ENCODE data around the gene FAHD2B.
"Not testable (repeated sequence)": the region's sequence is repeated elsewhere in the genome, so short reads cannot be mapped to it uniquely, and the experiment has no call there.

The FAHD2B gene

GRCh38 chr2:97068074-97068473, 26.6 kb downstream of the FAHD2B start:
- no peak for DNase-seq (ENCODE audit: low read depth)

- DNase-seq (ENCODE audit: low read depth), result no peak
Measured at GRCh38 chr2:97067279-97068004, 27.2 kb downstream of the FAHD2B start.

DNA sequence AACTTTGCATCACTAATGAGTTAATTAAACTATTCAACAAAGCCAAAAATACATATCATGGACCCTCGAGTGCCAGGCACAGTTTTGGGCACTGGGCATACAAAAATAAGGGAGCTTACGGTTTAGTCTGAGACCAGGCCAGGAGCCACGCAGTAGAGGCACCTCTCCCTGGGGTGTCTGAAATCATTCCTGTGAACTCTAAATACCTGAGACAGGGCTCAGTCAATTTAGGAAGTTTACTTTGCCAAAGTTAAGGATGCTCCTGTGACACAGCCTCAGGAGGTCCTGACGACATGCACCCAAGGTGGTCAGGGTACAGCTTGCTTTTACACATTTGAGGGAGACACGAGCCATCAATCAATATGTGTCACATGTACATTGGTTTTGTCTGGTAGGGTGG, 28.7 kb downstream of the FAHD2B start:
- not testable (repeated sequence) for DNase-seq (ENCODE audit: low read depth)

DNA sequence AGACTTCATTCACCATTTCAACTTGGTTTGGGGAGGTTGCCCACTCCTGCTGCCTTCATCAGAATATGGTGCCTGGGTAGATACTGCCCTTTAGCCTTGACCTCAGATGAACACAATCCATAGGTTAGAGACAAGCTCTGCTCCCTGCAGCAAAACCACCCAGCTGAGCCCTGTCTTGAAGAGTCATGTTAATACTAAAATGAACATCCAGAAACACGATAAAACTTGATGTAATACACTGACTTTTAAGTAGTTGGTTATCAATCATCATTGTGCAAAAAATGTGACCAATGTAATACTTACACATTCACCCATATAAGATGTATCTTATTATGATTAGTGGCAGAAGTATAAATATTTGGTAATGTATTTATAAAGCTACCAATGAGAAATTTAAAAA, 32.7 kb downstream of the FAHD2B start:
- not testable (repeated sequence) for DNase-seq (ENCODE audit: low read depth)

- not testable (repeated sequence) for DNase-seq (ENCODE audit: low read depth)
Measured at GRCh38 chr2:97059782-97060181, 34.9 kb downstream of the FAHD2B start.

- not testable (repeated sequence) for DNase-seq (ENCODE audit: low read depth)
Measured at GRCh38 chr2:97056150-97056549, 38.5 kb downstream of the FAHD2B start.

DNA sequence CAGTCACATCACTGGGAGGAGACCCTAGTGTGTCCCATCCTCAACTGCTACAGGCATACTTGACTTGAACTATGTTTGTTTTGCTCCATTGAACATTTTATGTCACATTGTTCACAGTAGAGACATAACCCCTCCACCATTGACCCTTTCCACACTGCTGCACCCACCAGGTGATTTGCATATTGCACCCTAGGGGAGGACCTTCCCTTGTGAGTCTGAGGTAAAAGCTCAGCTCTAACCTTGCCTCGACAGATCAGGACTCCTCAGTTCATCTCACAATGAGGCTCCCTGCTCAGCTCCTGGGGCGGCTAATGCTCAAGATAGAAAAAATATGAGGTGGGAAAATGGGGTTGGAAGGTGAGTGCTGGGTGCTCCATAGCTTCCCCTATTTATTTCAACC, 44.6 kb downstream of the FAHD2B start:
- DNase-seq (ENCODE audit: low read depth), result not testable (repeated sequence)

DNA sequence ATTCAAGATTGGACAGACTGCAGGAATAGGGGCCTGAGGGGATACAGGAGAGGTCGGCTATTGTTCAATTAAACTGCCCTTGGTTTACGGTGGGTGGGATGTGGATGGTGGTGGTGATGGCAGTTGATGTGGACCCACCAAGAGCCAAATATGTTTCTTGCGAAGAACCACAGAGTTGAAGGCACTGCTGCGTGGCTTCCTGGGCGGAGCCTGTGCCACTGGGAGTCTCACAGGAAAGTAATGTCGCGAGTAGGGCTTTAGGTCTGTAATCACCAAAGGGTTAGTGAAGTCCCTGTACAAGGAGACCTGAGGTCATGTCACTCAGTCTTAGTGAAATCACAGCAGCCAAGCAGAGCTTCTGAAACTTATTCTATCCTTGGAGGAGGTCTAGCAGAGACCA, 46.2 kb downstream of the FAHD2B start:
- not testable (repeated sequence) for DNase-seq (ENCODE audit: low read depth)

DNA sequence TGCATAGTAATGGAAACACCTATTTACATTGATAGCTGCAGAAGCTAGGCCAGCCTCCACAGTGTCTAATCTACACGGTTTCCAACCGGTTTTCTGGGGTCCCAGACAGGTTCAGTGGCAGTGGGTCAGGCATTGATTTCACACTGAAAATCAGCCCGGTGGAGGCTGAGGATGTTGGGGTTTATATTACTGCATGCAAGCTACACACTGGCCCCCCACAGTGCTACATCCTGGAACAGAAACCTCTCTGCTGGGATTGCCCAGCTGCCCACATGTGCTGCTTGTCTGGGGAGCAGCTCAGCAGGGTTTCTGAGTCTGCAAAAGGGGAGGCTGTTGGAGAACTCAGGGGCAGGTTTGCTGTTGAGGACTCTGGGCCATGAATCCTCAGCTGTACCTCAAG, 48.0 kb downstream of the FAHD2B start:
- DNase-seq (ENCODE audit: low read depth), result not testable (repeated sequence)

DNA sequence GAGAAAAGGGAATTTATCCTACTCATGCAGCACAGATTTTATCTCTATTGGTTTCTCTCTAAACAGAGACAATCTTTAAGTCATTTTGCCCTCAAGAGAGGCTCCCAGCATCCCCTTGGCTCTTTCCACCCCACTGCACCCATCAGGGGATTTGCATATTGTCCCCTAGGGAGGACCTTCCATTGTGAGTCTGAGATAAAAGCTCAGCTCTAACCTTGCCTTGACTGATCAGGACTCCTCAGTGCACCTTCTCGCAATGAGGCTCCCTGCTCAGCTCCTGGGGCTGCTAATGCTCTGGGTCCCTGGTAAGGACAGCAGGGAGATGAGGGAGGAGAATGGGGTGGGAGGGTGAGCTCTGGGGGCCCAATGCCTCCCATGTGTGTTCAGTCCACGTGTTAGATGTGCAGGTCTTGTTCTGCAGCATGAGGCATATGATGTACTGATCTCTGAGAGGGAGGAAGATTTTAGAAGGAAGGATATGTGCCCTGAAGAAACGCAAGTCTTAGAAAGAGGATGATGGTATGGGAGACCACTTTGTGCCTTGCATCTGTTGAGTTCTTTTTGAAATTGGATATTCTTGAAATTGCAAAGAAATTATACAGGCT, 48.7 kb downstream of the FAHD2B start:
- not testable (repeated sequence) for DNase-seq (ENCODE audit: low read depth)
